WERI-Rb-1 (cell line): ENCODE data around the gene AGBL3.

ENCODE experiments used
- DNase-seq: peaks from one replicate; pipeline ENCODE4 v3.0.0-alpha.2; 2020
- H3K27ac ChIP-seq: fragments of 250-450 bp; sonication (Bioruptor Pico); 2 replicates; pipeline ENCODE4 v1.5.1; 2020; ENCODE audit warnings: mild to moderate bottlenecking, moderate library complexity
- H3K27me3 ChIP-seq: fragments of 250-450 bp; sonication (Bioruptor Pico); 2 replicates; pipeline ENCODE4 v1.5.1; 2021; ENCODE audit warnings: mild to moderate bottlenecking, low read depth, moderate library complexity; ENCODE audit not compliant: insufficient read depth, severe bottlenecking
- H3K36me3 ChIP-seq: fragments of 250-450 bp; sonication (Bioruptor Pico); 2 replicates; pipeline ENCODE4 v1.5.1; 2020; ENCODE audit warnings: mild to moderate bottlenecking, moderate library complexity
- H3K4me3 ChIP-seq: 2 replicates; pipeline ENCODE4 v1.5.1; 2011; ENCODE audit warnings: low read depth, mild to moderate bottlenecking, control low read depth, low read length
- H3K9me3 ChIP-seq: fragments of 250-450 bp; sonication (Bioruptor Pico); 2 replicates; pipeline ENCODE4 v1.5.1; 2021; ENCODE audit warnings: mild to moderate bottlenecking, moderate library complexity; ENCODE audit not compliant: severe bottlenecking
- TF ChIP-seq, protein P1 (sequence below): IDR thresholded peaks from 2 replicates; pipeline ENCODE4 v1.5.1; 2011; ENCODE audit warnings: low read depth, mild to moderate bottlenecking, control low read depth, inconsistent platforms, low read length

AGBL3 gene

DNA sequence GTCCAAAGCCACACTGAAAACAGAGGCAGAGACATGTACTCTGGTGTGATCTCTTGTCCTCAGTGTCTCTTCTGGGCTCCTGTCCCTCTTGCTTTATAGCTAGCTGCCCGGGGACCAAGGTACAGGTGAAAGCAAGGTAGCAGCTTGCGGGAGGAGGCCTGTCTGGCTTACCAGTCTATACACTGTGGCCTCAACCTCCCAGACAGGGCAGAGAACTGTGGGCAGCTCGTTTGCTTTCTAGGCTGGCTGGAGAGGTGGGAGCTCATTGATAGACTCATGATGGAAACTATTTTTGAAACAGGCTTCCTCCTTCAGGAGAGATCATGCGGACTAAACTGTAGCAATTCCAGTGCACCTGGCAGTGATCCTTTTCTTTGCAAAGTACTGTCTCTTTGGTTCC lies 179.6 kb downstream of the AGBL3 start:
- no peak overlapping the region for H3K27ac ChIP-seq
- DNase-seq: no peak

GRCh38 chr7:135166338-135166990 lies 180.2 kb downstream of the AGBL3 start:
- Histone ChIP-seq H3K4me3 (no peak overlapping the region), H3K27me3 (no peaks in the 10 kb centered on the region), H3K27ac (no peak overlapping the region), H3K36me3 (peaks cover 64% of the 10 kb centered on the region), H3K9me3 (no peaks in the 10 kb centered on the region)
- no peak for DNase-seq
- TF ChIP-seq, protein P1, sequence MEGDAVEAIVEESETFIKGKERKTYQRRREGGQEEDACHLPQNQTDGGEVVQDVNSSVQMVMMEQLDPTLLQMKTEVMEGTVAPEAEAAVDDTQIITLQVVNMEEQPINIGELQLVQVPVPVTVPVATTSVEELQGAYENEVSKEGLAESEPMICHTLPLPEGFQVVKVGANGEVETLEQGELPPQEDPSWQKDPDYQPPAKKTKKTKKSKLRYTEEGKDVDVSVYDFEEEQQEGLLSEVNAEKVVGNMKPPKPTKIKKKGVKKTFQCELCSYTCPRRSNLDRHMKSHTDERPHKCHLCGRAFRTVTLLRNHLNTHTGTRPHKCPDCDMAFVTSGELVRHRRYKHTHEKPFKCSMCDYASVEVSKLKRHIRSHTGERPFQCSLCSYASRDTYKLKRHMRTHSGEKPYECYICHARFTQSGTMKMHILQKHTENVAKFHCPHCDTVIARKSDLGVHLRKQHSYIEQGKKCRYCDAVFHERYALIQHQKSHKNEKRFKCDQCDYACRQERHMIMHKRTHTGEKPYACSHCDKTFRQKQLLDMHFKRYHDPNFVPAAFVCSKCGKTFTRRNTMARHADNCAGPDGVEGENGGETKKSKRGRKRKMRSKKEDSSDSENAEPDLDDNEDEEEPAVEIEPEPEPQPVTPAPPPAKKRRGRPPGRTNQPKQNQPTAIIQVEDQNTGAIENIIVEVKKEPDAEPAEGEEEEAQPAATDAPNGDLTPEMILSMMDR: no peak

More for the DNA sequence above, 179.6 kb downstream of the AGBL3 start:
- Histone ChIP-seq H3K4me3 (no peak overlapping the region), H3K9me3 (no peaks in the 10 kb centered on the region), H3K36me3 (peaks cover 64% of the 10 kb centered on the region), H3K27me3 (no peaks in the 10 kb centered on the region)
- TF ChIP-seq, protein P1: no peak

GRCh38 chr7:135167365-135167917 lies 181.1 kb downstream of the AGBL3 start:
- H3K27ac ChIP-seq: no peak overlapping the region
- H3K4me3 ChIP-seq: no peak overlapping the region
- H3K36me3 ChIP-seq: peaks cover 60% of the 10 kb centered on the region
- H3K27me3 ChIP-seq: no peaks in the 10 kb centered on the region
- no peaks in the 10 kb centered on the region for H3K9me3 ChIP-seq
- TF ChIP-seq, protein P1: no peak
- DNase-seq: no peak

DNA sequence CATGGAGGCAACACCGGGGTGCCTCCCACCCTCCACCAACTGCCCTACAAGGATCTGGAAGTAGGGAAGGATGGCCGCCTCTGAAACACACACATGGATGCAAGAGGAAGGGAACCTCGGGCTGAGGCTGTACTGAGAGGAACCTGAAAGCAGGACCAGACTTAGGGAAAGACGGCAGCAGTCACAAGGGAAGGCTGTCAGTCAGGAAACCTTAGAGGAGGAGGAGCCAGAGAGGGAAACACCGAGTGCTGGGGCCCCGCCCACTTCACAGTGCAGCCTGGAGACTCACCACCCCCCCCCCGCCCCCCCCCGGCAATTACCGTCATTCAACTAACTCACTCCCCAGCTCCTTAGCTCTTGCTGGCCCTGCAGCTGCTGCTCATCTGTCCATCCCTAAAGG lies 181.7 kb downstream of the AGBL3 start:
- TF ChIP-seq, protein P1: no peak
- H3K9me3 ChIP-seq: no peaks in the 10 kb centered on the region
- DNase-seq: no peak
- no peak overlapping the region for H3K27ac ChIP-seq
- H3K36me3 ChIP-seq: peaks cover 58% of the 10 kb centered on the region
- H3K4me3 ChIP-seq: no peak overlapping the region
- no peaks in the 10 kb centered on the region for H3K27me3 ChIP-seq

DNA sequence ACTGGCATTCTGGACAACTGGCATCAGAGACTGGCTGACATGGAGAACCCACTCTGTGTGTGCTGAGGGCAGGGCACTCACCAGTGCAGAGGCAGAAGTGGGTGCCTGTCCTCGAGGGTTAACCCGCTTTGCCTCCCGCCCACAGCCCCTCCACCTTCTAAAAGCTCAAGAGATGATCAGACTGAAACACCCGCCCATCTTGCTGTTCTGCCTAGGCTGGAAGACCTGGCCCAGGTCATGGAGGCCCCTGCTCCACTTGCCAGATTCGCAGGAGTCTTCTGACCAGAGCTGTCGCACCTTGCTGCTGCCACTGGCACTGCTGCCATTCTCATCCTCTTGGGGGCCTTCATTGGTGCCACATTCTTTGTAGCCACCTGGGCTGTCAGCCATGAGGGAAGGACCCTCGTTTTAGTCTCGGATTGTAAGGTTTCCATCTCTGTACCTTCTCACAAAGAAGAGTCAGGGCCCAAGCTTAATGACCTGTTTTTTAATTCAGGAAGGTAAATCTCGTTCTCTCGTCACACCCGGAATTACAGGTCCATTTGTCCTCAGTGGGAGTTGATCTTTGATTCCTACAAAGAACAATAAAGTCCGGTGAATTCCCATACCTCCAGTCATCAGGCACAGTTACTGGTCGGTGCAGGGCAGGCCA lies 182.3 kb downstream of the AGBL3 start:
- H3K27ac ChIP-seq: no peak overlapping the region
- no peak overlapping the region for H3K4me3 ChIP-seq
- no peaks in the 10 kb centered on the region for H3K27me3 ChIP-seq
- H3K9me3 ChIP-seq: no peaks in the 10 kb centered on the region
- DNase-seq: no peak
- TF ChIP-seq, protein P1: no peak
- H3K36me3 ChIP-seq: peaks cover 57% of the 10 kb centered on the region
